Activated naive CD4-positive, alpha-beta T cell treated with anti-CD3 and anti-CD28 coated beads, Interleukin-2, amount 50 U/mL, for 72 hours (primary cell): ENCODE data around the gene EHMT1. TPM values are rescaled to one million over a fixed set of nuclear protein-coding genes. Genes with fewer than 3 reads are reported as not detected.
A peak's percentile ranks its signal among the peaks of the same experiment; 100 is the strongest.
"Not testable (repeated sequence)": the region's sequence is repeated elsewhere in the genome, so short reads cannot be mapped to it uniquely, and the experiment has no call there.

Source experiments
- ATAC-seq, 2 donors: fragments of 150-1000 bp; cut with Tn5 transposase; 2 replicates each; pipeline ENCODE4 v1.10.0; 2021; ENCODE audit warnings: mild to moderate bottlenecking in 2 of 2, moderate library complexity in 2 of 2
- DNase-seq, 2 donors: peaks; one replicate each; pipeline ENCODE4 v3.0.0; 2021 to 2022; ENCODE audit warnings: low spot score in 2 of 2
- H3K27ac Mint-ChIP-seq, 2 donors: one replicate each; pipeline ENCODE4 v1.8.0; 2022; ENCODE audit warnings: mild to moderate bottlenecking in 2 of 2, mixed read lengths in 2 of 2
- H3K36me3 Mint-ChIP-seq, 2 donors: one replicate each; pipeline ENCODE4 v1.8.0; 2022; ENCODE audit warnings: mixed read lengths in 2 of 2
- H3K9me3 Mint-ChIP-seq, 2 donors: one replicate each; pipeline ENCODE4 v1.8.0; 2022; ENCODE audit warnings: mixed read lengths in 2 of 2
- total RNA-seq, 2 donors: library from RNA; stranded (reverse); gene quantifications; one replicate each; pipeline ENCODE4 v1.2.3, GENCODE V29; 2022

The EHMT1 gene
- total RNA-seq, 2 donors from 2014 or later: 80.4 to 85.0 TPM

DNA sequence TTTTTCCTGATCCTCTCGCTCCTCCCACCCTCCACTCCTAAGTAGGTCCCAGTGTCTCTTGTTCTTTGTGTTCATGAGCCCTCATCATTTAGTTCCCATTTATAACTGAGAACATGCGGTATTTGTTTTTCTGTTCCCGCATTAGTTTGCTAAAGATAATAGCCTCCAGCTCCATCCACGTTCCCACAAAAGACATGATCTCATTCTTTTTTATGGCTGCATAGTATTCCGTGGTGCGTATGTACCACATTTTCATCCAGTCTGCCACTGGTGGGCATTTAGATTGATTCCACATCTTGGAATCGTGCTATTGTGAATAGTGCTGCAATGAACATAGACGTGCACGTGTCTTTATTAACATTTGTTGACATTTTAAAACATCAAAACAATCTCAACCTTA is 224.6 kb downstream of the EHMT1 start:
- DNase-seq (no peak), ATAC-seq (no peak)
- peaks cover 0 to 7% of the 10 kb centered on the region in 2 donors for H3K9me3 Mint-ChIP-seq
- H3K36me3 Mint-ChIP-seq: no peaks in the 10 kb centered on the region
- H3K27ac Mint-ChIP-seq: no peak overlapping the region

DNA sequence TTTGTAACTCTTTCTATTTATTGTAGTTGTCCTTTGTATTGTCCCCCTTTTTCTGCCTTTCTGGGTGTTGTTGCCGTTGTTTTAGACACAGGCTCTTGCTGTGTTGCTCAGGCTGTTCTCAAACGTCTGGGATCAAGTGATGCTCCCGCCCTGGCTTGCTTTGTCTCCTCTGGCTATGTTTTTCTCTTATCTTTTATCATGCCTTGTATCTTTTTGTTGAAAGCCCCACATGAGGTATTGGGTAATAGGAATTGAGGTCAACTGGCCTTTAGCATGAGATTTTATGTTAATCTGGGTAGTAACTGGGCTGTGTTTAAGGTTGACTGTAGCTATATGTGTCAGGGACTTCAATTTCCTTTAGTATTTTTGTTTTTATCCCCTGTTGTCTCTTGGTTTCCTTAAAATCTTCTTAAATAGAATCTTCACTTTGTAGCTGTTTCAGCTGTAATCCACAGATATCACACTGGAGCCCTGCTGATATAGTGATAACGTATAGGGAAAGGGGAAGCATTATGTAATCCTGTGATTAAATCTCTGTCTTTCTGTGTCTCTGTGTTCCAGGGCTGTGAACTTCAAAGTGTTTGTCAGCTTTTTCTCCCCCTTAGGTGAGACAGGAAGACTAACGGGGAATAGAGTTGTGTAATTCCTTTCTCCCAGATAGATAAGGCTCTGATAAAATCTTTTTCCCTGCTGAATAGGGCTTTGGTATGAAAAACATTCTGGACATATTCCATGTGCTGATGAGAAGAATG is 232.9 kb downstream of the EHMT1 start:
- ATAC-seq (no peak), DNase-seq (no peak)
- Mint-ChIP-seq H3K36me3 (peaks cover 7 to 20% of the 10 kb centered on the region in 2 donors), H3K27ac (peak overlapping the region in 1 of 2 donors; percentile 7), H3K9me3 (peaks cover 15 to 19% of the 10 kb centered on the region in 2 donors)

DNA sequence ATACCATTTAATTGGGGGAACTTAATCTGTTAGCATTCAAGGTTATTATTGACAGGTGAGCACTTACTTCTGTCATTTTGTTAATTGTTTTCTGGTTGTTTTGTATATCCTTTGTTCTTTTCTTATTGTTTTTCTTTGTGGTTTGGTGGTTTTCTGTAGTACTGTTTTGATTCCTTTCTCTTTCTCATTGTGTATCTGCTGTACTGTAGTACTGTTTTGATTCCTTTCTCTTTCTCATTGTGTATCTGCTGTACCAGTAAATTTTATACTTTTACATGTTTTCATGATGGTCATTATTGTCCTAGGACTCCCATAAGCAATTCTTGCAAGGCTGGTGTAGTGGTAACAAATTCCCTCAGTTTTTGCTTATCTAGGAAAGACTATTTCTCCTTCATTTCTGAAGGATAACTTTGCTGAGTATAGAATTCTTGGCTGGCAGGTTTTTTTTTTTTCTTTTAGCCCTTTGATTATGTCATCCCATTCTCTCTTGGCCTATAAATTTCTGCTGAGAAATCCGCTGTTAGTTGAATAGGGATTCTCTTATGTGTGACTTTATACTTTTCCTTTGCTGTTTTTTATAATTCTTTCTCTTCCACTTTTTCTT is 234.7 kb downstream of the EHMT1 start:
- no peak overlapping the region for H3K27ac Mint-ChIP-seq
- no peak for DNase-seq
- peak in 1 of 2 donors; percentile 78 for ATAC-seq
- peaks cover 15 to 19% of the 10 kb centered on the region in 2 donors for H3K9me3 Mint-ChIP-seq
- peaks cover 7 to 21% of the 10 kb centered on the region in 2 donors for H3K36me3 Mint-ChIP-seq

DNA sequence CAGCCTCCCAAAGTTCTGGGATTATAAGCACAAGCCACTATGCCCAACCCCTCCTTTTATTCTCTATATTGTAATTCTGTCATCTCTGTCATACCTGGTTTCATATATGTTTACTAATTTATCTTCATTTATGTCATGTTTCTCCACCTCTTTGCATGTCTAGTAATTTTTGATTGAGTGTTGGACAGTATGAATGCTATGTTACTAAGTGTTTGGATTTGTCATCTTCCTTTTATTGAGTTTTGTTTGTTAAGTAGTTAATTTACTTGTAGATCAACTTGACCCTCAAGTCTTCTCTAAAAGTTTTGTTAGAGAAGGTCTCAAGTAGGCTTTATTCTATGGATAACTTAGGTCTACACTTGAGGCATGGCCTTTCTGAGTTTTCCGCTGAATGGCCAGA is 241.6 kb downstream of the EHMT1 start:
- H3K9me3 Mint-ChIP-seq: peaks cover 21 to 32% of the 10 kb centered on the region in 2 donors
- H3K36me3 Mint-ChIP-seq: peaks cover 28 to 31% of the 10 kb centered on the region in 2 donors
- DNase-seq: no peak
- H3K27ac Mint-ChIP-seq: no peak overlapping the region
- no peak for ATAC-seq

DNA sequence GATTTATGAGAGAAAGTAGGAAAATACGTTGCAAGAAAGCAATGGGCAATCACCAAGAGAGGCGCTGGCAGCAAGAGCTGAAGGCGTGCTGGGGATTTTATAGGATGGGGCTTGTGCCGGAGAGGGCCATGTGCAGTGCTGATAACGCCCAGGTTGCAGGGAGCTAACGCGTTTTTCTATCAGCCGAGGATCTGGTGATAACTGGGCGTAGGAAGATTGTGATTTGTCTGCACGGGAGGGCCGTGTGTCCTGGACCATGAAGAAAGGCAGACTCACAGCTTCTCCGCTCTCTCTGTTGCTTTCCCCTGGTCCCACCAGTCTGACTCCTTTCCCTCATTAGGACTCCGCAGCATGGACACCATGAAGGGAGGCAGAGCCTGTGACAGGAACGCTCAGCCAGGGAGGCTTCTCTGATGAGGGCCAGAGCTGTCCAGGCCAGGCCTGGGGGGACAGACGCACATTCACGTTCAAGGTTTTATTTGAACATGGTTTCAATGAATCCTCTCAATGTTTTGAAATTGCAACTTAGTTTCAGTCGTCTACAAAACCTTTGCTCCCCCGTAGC is 246.9 kb downstream of the EHMT1 start:
- H3K9me3 Mint-ChIP-seq: peaks cover 8 to 14% of the 10 kb centered on the region in 2 donors
- no peak overlapping the region for H3K27ac Mint-ChIP-seq
- DNase-seq (no peak), ATAC-seq (no peak)
- peaks cover 15% of the 10 kb centered on the region in 2 donors for H3K36me3 Mint-ChIP-seq

DNA sequence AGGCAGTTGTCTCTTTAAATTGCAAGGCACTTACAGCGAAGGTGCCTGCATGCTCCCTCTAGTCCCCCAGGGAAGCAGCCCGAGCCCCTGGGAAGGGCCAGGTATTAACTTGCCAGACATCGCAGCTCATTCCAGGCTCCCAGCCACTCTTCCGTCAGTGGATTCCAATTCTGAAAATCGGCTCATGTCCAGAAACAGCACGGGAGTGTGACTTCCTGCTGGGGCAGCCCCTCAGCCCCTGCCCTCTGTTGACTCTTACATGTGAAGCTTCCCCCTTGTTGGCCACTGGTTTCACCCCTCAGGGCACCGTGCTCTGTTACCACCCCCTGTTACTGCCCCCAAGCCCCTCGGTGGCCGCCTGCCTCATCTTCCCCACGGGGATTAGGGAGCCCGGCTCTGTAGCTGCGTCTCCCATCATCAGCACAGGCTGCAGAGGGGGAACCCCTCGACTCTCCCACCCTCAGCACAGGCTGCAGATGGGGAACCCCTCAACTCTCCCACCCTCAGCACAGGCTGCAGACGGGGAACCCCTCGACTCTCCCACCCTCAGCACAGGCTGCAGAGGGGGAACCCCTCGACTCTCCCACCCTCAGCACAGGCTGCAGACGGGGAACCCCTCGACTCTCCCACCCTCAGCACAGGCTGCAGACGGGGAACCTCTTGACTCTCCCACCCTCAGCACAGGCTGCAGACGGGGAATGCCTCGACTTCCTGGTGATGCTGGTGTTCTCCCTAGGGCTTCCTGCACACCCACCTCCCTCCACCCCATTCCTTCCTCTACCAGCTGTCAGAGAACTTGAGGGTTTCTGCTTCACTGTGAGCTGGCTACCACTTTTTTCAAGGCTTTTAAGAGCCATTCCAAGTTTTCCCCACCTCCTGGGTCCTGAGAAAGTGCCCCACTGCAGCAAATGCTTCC is 247.7 kb downstream of the EHMT1 start:
- H3K27ac Mint-ChIP-seq: no peak overlapping the region
- ATAC-seq (peak in 1 of 2 donors; percentile 63), DNase-seq (no peak)
- H3K36me3 Mint-ChIP-seq: peaks cover 8 to 14% of the 10 kb centered on the region in 2 donors
- peaks cover 6 to 14% of the 10 kb centered on the region in 2 donors for H3K9me3 Mint-ChIP-seq

DNA sequence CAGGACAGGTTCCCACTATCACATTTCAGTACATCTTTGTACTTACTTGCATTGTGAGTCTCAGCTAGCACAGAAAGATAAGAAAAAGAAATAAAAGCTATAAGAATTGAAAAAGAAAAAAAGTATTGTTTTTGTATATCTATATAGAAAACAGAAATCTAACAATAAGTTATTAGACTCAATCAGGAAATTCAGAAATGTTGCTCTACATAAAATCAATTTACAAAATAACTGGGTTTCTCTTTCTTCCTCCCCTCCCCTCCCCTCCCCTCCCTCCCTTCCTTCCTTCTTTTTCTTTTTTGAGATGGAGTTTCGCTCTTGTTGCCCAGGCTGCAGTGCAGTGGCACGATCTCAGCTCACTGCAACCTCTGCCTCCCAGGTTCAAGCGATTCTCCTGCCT is 251.6 kb downstream of the EHMT1 start:
- peaks cover 0 to 5% of the 10 kb centered on the region in 2 donors for H3K36me3 Mint-ChIP-seq
- no peaks in the 10 kb centered on the region for H3K9me3 Mint-ChIP-seq
- no peak for DNase-seq
- no peak for ATAC-seq
- H3K27ac Mint-ChIP-seq: no peak overlapping the region

DNA sequence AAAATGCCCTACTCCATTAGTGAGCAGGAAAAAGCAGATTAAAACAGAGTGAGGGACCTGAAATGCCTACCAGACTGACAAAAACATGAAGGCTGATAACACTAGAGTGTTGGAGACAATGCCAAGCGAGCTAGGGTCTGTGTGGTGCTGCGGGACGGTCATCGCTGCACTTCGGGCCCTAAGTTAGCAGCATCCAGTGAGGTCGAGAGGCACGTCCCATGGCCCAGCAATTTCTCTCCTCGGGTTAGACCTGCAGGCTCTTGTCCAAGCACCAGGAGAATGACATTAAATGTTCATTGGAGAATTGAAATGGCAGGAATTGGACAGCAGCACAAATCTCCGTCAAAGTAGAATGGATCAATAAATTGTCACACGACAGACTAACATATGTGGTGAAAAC is 253.5 kb downstream of the EHMT1 start:
- H3K9me3 Mint-ChIP-seq: no peaks in the 10 kb centered on the region

DNA sequence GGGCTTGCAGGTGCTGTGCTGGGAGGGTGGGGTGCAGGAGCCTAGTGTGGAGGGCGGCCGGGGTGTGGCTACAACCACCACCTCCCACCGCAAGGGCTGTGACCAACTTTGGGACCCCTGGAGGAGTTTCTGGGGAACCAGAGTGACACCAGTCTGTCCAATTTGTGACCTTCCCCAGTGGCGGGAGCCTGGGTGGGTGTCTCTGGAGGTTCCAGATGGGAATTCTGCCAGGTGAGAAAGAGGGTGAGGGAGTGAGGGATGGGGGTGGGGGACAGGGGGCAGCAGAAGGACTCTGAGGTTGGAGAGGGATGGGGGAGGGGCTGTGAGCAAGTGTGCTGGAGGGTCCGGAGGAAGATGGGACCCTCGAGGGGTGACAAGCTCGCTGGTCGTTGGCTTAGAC is 254.6 kb downstream of the EHMT1 start:
- H3K9me3 Mint-ChIP-seq: no peaks in the 10 kb centered on the region
- ATAC-seq: no peak

More for the DNA sequence above, 253.5 kb downstream of the EHMT1 start:
- no peak for ATAC-seq
- H3K36me3 Mint-ChIP-seq: peaks cover 0 to 9% of the 10 kb centered on the region in 2 donors
- no peak overlapping the region for H3K27ac Mint-ChIP-seq
- DNase-seq: no peak

DNA sequence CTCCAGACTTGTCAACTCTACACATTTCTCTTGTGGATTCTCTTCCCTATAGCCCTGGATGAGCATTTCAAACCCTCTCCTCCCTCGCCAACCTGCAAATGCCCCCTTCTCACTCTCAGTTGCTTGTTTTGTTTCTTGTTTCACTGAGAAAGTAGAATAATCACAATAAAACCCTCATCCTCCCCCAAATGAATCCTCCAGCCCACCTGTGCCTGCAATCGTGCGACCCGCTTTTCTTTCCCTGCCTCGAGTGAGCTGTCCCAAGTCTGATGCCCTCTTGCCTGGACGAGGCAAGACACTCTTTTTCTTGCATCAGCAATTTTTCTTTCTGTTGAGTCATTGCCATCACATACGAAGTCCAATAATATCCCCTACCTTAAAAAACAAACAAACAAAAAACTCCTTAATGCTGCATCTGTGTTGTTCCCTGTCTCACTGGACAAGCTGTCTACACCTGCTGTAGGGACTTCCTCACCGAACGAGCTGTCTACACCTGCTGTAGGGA is 255.1 kb downstream of the EHMT1 start:
- no peak overlapping the region for H3K27ac Mint-ChIP-seq
- H3K36me3 Mint-ChIP-seq: peaks cover 0 to 5% of the 10 kb centered on the region in 2 donors
- DNase-seq (no peak), ATAC-seq (no peak)
- no peaks in the 10 kb centered on the region for H3K9me3 Mint-ChIP-seq

More for the DNA sequence above, 254.6 kb downstream of the EHMT1 start:
- H3K36me3 Mint-ChIP-seq: peaks cover 0 to 8% of the 10 kb centered on the region in 2 donors
- no peak overlapping the region for H3K27ac Mint-ChIP-seq
- no peak for DNase-seq

DNA sequence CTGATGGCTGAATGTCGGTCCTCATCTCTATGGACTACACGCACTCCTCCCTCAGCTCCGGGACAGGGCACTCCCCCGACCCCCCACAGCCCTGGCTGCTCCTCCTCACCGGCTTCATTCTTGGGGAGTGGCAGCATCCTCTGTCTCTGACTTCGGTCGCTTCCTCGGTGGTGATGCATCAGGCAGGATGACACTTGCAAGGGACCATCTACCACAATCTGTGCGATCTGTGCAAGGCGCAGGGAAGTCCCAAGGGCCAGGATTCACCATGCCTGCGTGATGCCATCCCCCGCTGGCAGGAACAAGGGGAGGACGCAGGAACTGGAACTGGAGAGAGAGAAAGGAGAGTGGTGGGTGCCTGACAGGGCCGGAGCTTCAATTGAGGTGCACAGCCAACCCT is 256.5 kb downstream of the EHMT1 start:
- Mint-ChIP-seq H3K9me3 (no peaks in the 10 kb centered on the region), H3K36me3 (peaks cover 0 to 5% of the 10 kb centered on the region in 2 donors), H3K27ac (no peak overlapping the region)
- DNase-seq (no peak), ATAC-seq (no peak)

DNA sequence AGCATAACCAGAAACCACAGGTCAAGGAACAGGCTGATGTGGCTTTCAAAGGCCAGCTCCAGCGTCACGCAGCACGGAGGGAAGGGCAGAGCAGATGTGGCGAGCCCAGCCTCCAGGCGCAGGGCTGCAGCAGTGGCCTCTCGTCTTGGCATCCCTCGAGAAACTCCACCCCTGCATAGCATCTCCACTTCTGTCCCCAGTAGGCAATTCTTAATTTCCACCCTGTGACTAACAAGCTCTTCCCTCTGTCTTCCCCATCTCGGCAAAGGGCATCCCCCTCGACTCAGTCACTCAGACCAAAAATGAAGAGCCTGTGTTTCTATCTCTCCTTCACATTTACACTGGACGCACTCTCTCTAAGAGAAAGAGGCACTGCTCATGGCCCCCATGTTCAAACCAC is 257.0 kb downstream of the EHMT1 start:
- no peak overlapping the region for H3K27ac Mint-ChIP-seq
- no peak for ATAC-seq
- no peaks in the 10 kb centered on the region for H3K9me3 Mint-ChIP-seq
- no peak for DNase-seq
- peaks cover 0 to 5% of the 10 kb centered on the region in 2 donors for H3K36me3 Mint-ChIP-seq

DNA sequence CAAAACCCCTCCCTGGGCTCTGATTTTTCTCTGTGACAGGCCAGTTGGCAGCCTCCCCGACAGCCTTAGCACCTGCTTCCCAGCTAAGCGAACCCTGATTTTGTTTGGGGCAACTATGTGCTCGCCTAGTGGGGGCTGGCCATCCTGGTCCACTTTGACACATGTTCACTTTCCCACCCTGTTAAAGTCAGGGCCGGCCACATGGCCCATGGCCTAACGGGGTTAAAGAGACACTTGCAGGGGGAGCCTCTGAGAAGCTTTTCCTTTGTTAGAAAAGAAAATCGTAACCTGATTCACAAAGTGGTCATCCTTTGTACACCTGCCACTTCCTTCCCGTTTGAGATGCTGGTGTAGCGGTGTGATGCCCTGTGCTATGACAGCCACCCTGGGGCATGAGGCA is 257.5 kb downstream of the EHMT1 start:
- peaks cover 0 to 5% of the 10 kb centered on the region in 2 donors for H3K36me3 Mint-ChIP-seq
- DNase-seq: no peak
- no peak overlapping the region for H3K27ac Mint-ChIP-seq
- no peak for ATAC-seq
- H3K9me3 Mint-ChIP-seq: no peaks in the 10 kb centered on the region

DNA sequence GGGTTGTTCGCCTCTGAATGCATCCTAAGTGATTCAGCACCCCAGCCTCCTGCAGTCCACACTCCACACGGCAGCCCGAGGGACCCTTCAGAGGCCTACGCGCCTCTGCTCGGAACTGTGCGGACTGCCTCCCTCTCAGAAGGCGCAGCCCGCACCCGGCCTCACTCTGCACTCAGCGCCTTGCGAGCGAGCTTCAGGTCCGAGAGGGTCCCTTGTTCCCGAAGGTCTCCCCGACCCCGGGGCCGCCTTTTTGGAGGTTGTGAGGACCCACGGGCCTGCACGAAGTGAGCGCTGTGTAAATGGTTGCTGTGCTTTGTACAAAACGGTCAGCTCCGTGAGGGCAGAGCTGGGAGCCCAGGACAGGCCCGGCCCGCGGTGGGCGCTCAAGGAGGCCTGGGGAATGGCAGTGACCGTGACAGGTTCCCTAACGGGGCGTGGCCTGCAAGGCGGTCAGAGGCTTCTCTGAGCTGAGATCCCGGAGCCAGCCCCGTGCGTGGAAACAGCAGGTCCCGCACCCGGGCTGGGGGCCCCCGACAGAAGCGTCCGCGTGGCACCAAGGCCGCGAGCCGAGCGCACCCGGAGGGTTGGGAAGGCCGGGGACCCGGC is 258.1 kb downstream of the EHMT1 start:
- peaks cover 0 to 5% of the 10 kb centered on the region in 2 donors for H3K36me3 Mint-ChIP-seq
- ATAC-seq (no peak), DNase-seq (no peak)
- H3K27ac Mint-ChIP-seq: no peak overlapping the region
- no peaks in the 10 kb centered on the region for H3K9me3 Mint-ChIP-seq

DNA sequence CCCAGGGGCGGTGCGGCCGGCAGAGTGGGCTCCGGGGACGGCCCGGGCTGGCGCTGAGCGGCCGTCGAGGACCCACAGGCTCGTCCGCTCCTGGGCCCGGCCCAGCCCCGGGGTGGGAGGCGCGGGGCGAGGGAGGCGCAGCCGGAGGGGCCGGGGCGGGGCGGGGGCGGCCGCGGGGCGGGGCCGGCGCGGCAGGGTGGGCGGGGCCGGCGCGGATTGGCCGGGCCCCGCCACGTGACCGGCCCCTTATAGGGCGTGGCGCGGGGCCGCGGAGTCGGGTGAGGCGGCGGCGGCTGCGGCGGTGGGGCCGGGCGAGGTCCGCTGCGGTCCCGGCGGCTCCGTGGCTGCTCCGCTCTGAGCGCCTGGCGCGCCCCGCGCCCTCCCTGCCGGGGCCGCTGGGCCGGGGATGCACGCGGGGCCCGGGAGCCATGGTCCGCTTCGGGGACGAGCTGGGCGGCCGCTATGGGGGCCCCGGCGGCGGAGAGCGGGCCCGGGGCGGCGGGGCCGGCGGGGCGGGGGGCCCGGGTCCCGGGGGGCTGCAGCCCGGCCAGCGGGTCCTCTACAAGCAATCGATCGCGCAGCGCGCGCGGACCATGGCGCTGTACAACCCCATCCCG is 258.8 kb downstream of the EHMT1 start, which contains the start of gene CACNA1B:
TSS of gene CACNA1B (plus strand) at position 277 of the 617 bp plus-strand sequence. CDS start at position 429, 152 bp downstream.
- H3K36me3 Mint-ChIP-seq, H3K27ac Mint-ChIP-seq, H3K9me3 Mint-ChIP-seq, DNase-seq: not testable (repeated sequence)
- ATAC-seq: peak; percentile 42 to 69
